EL (cell line): ENCODE data around the gene PIK3C2G.

Experiments
- DNase-seq: peaks from one replicate; pipeline ENCODE4 v3.0.0-alpha.2; 2016

The PIK3C2G gene

GRCh38 chr12:18275981-18276380 is 14.7 kb downstream of the PIK3C2G start:
- DNase-seq, result peak; percentile 70

- DNase-seq, result no peak
Measured at GRCh38 chr12:18277196-18277595, 15.9 kb downstream of the PIK3C2G start.

- no peak for DNase-seq
Measured at GRCh38 chr12:18280728-18281127, 19.4 kb downstream of the PIK3C2G start.

GRCh38 chr12:18281941-18282340 is 20.6 kb downstream of the PIK3C2G start:
- no peak for DNase-seq

- DNase-seq, result no peak
Measured at GRCh38 chr12:18283831-18284230, 22.5 kb downstream of the PIK3C2G start.

- DNase-seq, result no peak
Measured at GRCh38 chr12:18284386-18284785, 23.1 kb downstream of the PIK3C2G start.

- DNase-seq, result no peak
Measured at GRCh38 chr12:18285161-18285560, 23.8 kb downstream of the PIK3C2G start.

GRCh38 chr12:18290386-18290785 is 29.1 kb downstream of the PIK3C2G start:
- DNase-seq, result no peak

GRCh38 chr12:18294889-18295288 is 33.6 kb downstream of the PIK3C2G start:
- DNase-seq, result no peak

- DNase-seq, result peak; percentile 12
Measured at GRCh38 chr12:18296201-18296908, 35.0 kb downstream of the PIK3C2G start.

- DNase-seq, result no peak
Measured at GRCh38 chr12:18296909-18297280, 35.6 kb downstream of the PIK3C2G start.

GRCh38 chr12:18297902-18298301 is 36.6 kb downstream of the PIK3C2G start:
- DNase-seq, result no peak

GRCh38 chr12:18302809-18303430 is 41.6 kb downstream of the PIK3C2G start:
- no peak for DNase-seq

GRCh38 chr12:18304609-18305008 is 43.3 kb downstream of the PIK3C2G start:
- no peak for DNase-seq

GRCh38 chr12:18306311-18306710 is 45.0 kb downstream of the PIK3C2G start:
- DNase-seq, result no peak

- no peak for DNase-seq
Measured at GRCh38 chr12:18313306-18313705, 52.0 kb downstream of the PIK3C2G start.

GRCh38 chr12:18320036-18320617 is 58.8 kb downstream of the PIK3C2G start:
- peak; percentile 89 for DNase-seq

GRCh38 chr12:18320976-18321375 is 59.7 kb downstream of the PIK3C2G start:
- no peak for DNase-seq

- peak; percentile 23 for DNase-seq
Measured at GRCh38 chr12:18323159-18323558, 61.8 kb downstream of the PIK3C2G start.

GRCh38 chr12:18327036-18327435 is 65.7 kb downstream of the PIK3C2G start:
- no peak for DNase-seq

GRCh38 chr12:18332173-18332572 is 70.9 kb downstream of the PIK3C2G start:
- no peak for DNase-seq

- DNase-seq, result no peak
Measured at GRCh38 chr12:18339633-18340032, 78.3 kb downstream of the PIK3C2G start.

GRCh38 chr12:18340186-18340585 is 78.9 kb downstream of the PIK3C2G start:
- no peak for DNase-seq

GRCh38 chr12:18340786-18341185 is 79.5 kb downstream of the PIK3C2G start:
- DNase-seq, result no peak
